C1 segment of cervical spinal cord (tissue), 14 donors: ENCODE data around the gene WSB1.

Experiments
- DNase-seq, 14 donors: peaks; one replicate each; lab custom pipeline; 2025; lab: John Stamatoyannopoulos, UW

Gene WSB1

GRCh38 chr17:27338536-27338985 is 44.6 kb downstream of the WSB1 start:
- DNase-seq, result no peak

- no peak for DNase-seq
Observed at GRCh38 chr17:27339198-27339835, 45.4 kb downstream of the WSB1 start.

- no peak for DNase-seq
Observed at GRCh38 chr17:27339836-27340550, 46.1 kb downstream of the WSB1 start.

GRCh38 chr17:27340575-27340974 is 46.7 kb downstream of the WSB1 start:
- no peak for DNase-seq

- DNase-seq, result peak in 5 of 14 donors; percentile 15 to 54 (median 16)
Observed at GRCh38 chr17:27341041-27341471, 47.1 kb downstream of the WSB1 start.

GRCh38 chr17:27342059-27342458 is 48.1 kb downstream of the WSB1 start:
- DNase-seq, result no peak

GRCh38 chr17:27343294-27343693 is 49.4 kb downstream of the WSB1 start:
- peak in 6 of 14 donors; percentile 6 to 30 (median 16) for DNase-seq

- DNase-seq, result no peak
Observed at GRCh38 chr17:27343977-27344607, 50.2 kb downstream of the WSB1 start.

- no peak for DNase-seq
Observed at GRCh38 chr17:27345141-27345904, 51.4 kb downstream of the WSB1 start.

- no peak for DNase-seq
Observed at GRCh38 chr17:27346228-27346899, 52.5 kb downstream of the WSB1 start.

- DNase-seq, result no peak
Observed at GRCh38 chr17:27348196-27348595, 54.3 kb downstream of the WSB1 start.

GRCh38 chr17:27349540-27350021 is 55.7 kb downstream of the WSB1 start:
- DNase-seq, result no peak

GRCh38 chr17:27351759-27352158 is 57.8 kb downstream of the WSB1 start:
- DNase-seq, result no peak

GRCh38 chr17:27352448-27353032 is 58.6 kb downstream of the WSB1 start:
- DNase-seq, result no peak

GRCh38 chr17:27353033-27353460 is 59.1 kb downstream of the WSB1 start:
- DNase-seq, result peak in 1 of 14 donors; percentile 28

GRCh38 chr17:27353461-27354050 is 59.6 kb downstream of the WSB1 start:
- DNase-seq, result peak in 13 of 14 donors; percentile 43 to 93 (median 76)

GRCh38 chr17:27354051-27354490 is 60.2 kb downstream of the WSB1 start:
- DNase-seq, result no peak

- peak in 1 of 14 donors; percentile 19 for DNase-seq
Observed at GRCh38 chr17:27354491-27355081, 60.7 kb downstream of the WSB1 start.

- no peak for DNase-seq
Observed at GRCh38 chr17:27355419-27355818, 61.5 kb downstream of the WSB1 start.
